Endothelial cell of umbilical vein (primary cell): ENCODE data around the gene ABLIM1. TPM values are rescaled to one million over a fixed set of nuclear protein-coding genes. Genes with fewer than 3 reads are reported as not detected.
A peak's percentile ranks its signal among the peaks of the same experiment; 100 is the strongest.

Experiments
- BruUV-seq: library from RNA; stranded (reverse); fragments of 400-500 nt; replicated peaks from 2 replicates; lab custom pipeline; 2021; lab: Mats Ljungman, UMichigan
- CTCF ChIA-PET: fragments of 300-600, 350-600 bp; sonication (Branson Sonifier 250); formaldehyde crosslinking; loops from one replicate; lab custom pipeline; 2021; ENCODE audit warnings: antibody characterized with exemption, inconsistent platforms; lab: Charles Lee
- POLR2A ChIA-PET: fragments of 300-600, 350-600 bp; sonication (Branson Sonifier 250); formaldehyde crosslinking; loops from one replicate; lab custom pipeline; 2021; ENCODE audit warnings: antibody characterized with exemption, inconsistent platforms; lab: Charles Lee
- DNase-seq: peaks from one replicate; pipeline ENCODE4 v3.0.0-alpha.2; 2011; ENCODE audit warnings: low read depth, low spot score
- FAIRE-seq: peaks from 2 replicates; lab custom pipeline; 2011; peaks lifted over from hg19 to GRCh38; lab: Jason Lieb, UNC
- H2AFZ ChIP-seq: 2 replicates; pipeline ENCODE4 v1.6.0; 2012; ENCODE audit warnings: low read depth, low read length, control low read depth, inconsistent platforms
- H3K27ac ChIP-seq: 2 replicates; pipeline ENCODE4 v1.5.1; 2011; ENCODE audit warnings: low read depth, mild to moderate bottlenecking, control low read depth, low read length, moderate library complexity; ENCODE audit not compliant: insufficient read depth
- H3K27me3 ChIP-seq, 2 experiments: 2 replicates each; pipeline versions ENCODE4 v1.6.0 to v1.6.1; 2011; ENCODE audit warnings: low read length in 2 of 2, mixed read lengths in 1 of 2; ENCODE audit not compliant: control insufficient read depth in 2 of 2, insufficient read depth in 2 of 2
- H3K36me3 ChIP-seq, 2 experiments: 2 replicates in 1 of 2; 3 replicates in 1 of 2; pipeline ENCODE4 v1.5.1; 2011; ENCODE audit warnings: low read length in 2 of 2, mild to moderate bottlenecking in 1 of 2, moderate library complexity in 1 of 2; ENCODE audit not compliant: control insufficient read depth in 2 of 2, insufficient read depth in 2 of 2; ENCODE audit errors: extremely low read depth in 1 of 2
- H3K4me1 ChIP-seq: 3 replicates; pipeline ENCODE4 v1.5.1; 2011; ENCODE audit warnings: mild to moderate bottlenecking, low read length; ENCODE audit not compliant: control insufficient read depth, insufficient read depth; ENCODE audit errors: extremely low read depth
- H3K4me2 ChIP-seq: 2 replicates; pipeline ENCODE4 v1.6.1; 2011; ENCODE audit warnings: low read length, control low read depth, mixed read lengths; ENCODE audit not compliant: insufficient read depth
- H3K4me3 ChIP-seq, 3 experiments: fragments of 200-600 bp in 1 of 3; sonication (generic), shearing (Covaris generic) in 1 of 3; replicated peaks in 1 of 3; 2 replicates each; pipeline ENCODE4 v1.5.1; 2011 to 2016; ENCODE audit warnings: control low read depth in 3 of 3, low read length in 3 of 3, mild to moderate bottlenecking in 2 of 3, inconsistent platforms in 1 of 3, low read depth in 1 of 3, moderate library complexity in 1 of 3; ENCODE audit not compliant: insufficient read depth in 1 of 3
- H3K79me2 ChIP-seq: 2 replicates; pipeline ENCODE4 v1.6.0; 2012; ENCODE audit warnings: low read length, inconsistent platforms; ENCODE audit not compliant: control insufficient read depth, insufficient read depth
- H3K9ac ChIP-seq: replicated peaks from 2 replicates; pipeline ENCODE3; 2011; ENCODE audit warnings: low read length, control low read depth; ENCODE audit not compliant: insufficient read depth; ENCODE audit errors: extremely low read depth
- H3K9me1 ChIP-seq: replicated peaks from 3 replicates; pipeline ENCODE4 v1.6.0; 2011; ENCODE audit warnings: mild to moderate bottlenecking, low read length; ENCODE audit not compliant: control insufficient read depth, insufficient read depth; ENCODE audit errors: extremely low read depth
- H3K9me3 ChIP-seq: replicated peaks from 2 replicates; pipeline ENCODE4 v1.5.1; 2012; ENCODE audit warnings: low read length, inconsistent platforms; ENCODE audit not compliant: control insufficient read depth, insufficient read depth
- H4K20me1 ChIP-seq: replicated peaks from 2 replicates; pipeline ENCODE3; 2011; ENCODE audit warnings: mild to moderate bottlenecking, low read length; ENCODE audit not compliant: control insufficient read depth, insufficient read depth; ENCODE audit errors: extremely low read depth
- EZH2 ChIP-seq: IDR thresholded peaks from 2 replicates; pipeline ENCODE4 v1.6.1; 2012; ENCODE audit warnings: borderline replicate concordance, low read depth, mild to moderate bottlenecking, moderate library complexity, low read length, inconsistent platforms; ENCODE audit not compliant: severe bottlenecking
- FOS ChIP-seq: IDR thresholded peaks from 2 replicates; pipeline ENCODE4 v1.6.1; 2011; ENCODE audit warnings: mild to moderate bottlenecking, low read length, moderate library complexity, borderline replicate concordance; ENCODE audit not compliant: insufficient read depth
- GATA2 ChIP-seq: IDR thresholded peaks from 2 replicates; pipeline ENCODE4 v1.7.0; 2011; ENCODE audit warnings: low read depth, mild to moderate bottlenecking, moderate library complexity, mixed read lengths, low read length; ENCODE audit not compliant: insufficient read length, insufficient read depth
- JUN ChIP-seq: IDR thresholded peaks from 2 replicates; pipeline ENCODE4 v1.6.1; 2011; ENCODE audit warnings: borderline replicate concordance, low read depth; ENCODE audit not compliant: insufficient read length, insufficient read depth
- MAX ChIP-seq: IDR thresholded peaks from 2 replicates; pipeline ENCODE4 v1.6.1; 2011; ENCODE audit not compliant: insufficient read depth, insufficient read length
- MYC ChIP-seq: IDR thresholded peaks from one replicate; pipeline ENCODE4 v1.6.1; 2011; ENCODE audit warnings: mild to moderate bottlenecking, low read depth, low read length
- POLR2A ChIP-seq: IDR thresholded peaks from 2 replicates; pipeline ENCODE4 v1.6.1; 2012; ENCODE audit warnings: low read depth, mild to moderate bottlenecking, control low read depth, low read length
- POLR2AphosphoS5 ChIP-seq: IDR thresholded peaks from 2 replicates; pipeline ENCODE4 v1.6.1; 2012; ENCODE audit warnings: low read depth, mild to moderate bottlenecking, control low read depth, low read length, moderate library complexity; ENCODE audit not compliant: insufficient read depth
- dilution Hi-C: fragments of 300-500 bp; cut with MboI; formaldehyde crosslinking; loops from one replicate; pipeline ENCODE4 v1.15.0; 2019; ENCODE audit warnings: low sequenced_read_pairs; ENCODE audit not compliant: extremely low pct_ligation_motif_present
- intact Hi-C: fragments of 100-400 bp; cut with micrococcal nuclease; formaldehyde crosslinking; loops from one replicate; pipeline ENCODE4 v1.10.0; 2022
- polyA plus RNA-seq, 4 experiments: library from polyadenylated mRNA; depleted of rRNA in 3 of 4; stranded (reverse) in 3 of 4; unstranded in 1 of 4; fragments of >200 nt; gene quantifications; 2 replicates each; pipeline versions ENCODE4 v1.2.1 to v1.2.3, GENCODE V29; 2011 to 2012; ENCODE audit warnings: missing spikeins in 1 of 4
- total RNA-seq: library from RNA; stranded (reverse); gene quantifications from 2 replicates; pipeline ENCODE4 v1.2.3, GENCODE V29; 2021
- TF ChIP-seq, protein P1 (sequence below), 2 donors: IDR thresholded peaks; 1 replicate in 1 of 2; 2 replicates in 1 of 2; pipeline ENCODE4 v1.5.1; 2011; ENCODE audit warnings: low read length in 2 of 2, mild to moderate bottlenecking in 2 of 2, moderate library complexity in 2 of 2, control low read depth in 1 of 2, inconsistent platforms in 1 of 2, low read depth in 1 of 2; ENCODE audit not compliant: insufficient read depth in 1 of 2; ENCODE audit errors: extremely low read depth in 1 of 2

The ABLIM1 gene
- total and polyA plus RNA-seq, 2 donors (not counting 3 experiments of a cell fraction or from before 2014, with no cell fraction given), result 128 to 235 TPM

DNA sequence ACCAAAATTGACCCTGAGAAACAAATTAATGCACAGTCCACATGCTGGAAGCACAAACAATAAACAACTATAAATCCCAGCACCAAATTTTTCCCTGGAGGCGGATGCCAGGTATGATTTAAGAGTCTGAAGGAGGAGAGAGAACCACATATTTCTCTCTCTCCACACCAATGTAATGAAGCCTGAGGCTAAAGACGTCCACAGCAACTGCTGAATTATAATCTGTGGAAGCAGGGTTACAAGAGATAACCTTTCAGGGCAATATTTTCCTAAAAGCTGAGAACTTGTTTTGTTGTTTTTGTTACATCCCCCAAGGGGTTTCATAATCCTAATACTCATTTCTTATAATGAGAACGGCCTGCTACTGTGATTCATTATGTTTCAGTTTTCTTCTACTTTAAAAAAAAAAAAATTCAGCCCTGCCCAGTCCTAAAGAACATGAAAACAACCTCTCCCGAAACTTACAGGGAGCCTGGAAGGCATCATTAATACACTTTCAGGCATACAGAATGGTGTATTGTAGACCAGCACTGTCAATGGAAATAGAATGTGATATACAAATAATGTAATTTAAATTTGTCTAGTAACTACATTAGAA, 48.5 kb upstream of the ABLIM1 start:
- Histone ChIP-seq H3K4me2 (no peak overlapping the region), H3K27ac (no peak overlapping the region), H3K27me3 (no peaks in the 10 kb centered on the region), H3K9me3 (no peaks in the 10 kb centered on the region), H3K4me3 (no peak overlapping the region), H3K79me2 (no peaks in the 10 kb centered on the region), H2AFZ (no peak overlapping the region), H3K9me1 (no peaks in the 10 kb centered on the region), H3K9ac (no peak overlapping the region), H3K36me3 (no peaks in the 10 kb centered on the region), H4K20me1 (no peaks in the 10 kb centered on the region), H3K4me1 (peaks cover 3% of the 10 kb centered on the region)
- BruUV-seq, result no TSS peak
- peak; percentile 74 for DNase-seq
- CTCF ChIA-PET, result no interaction called here
- intact Hi-C loops (no loop called here), dilution Hi-C loops (no loop called here)
- TF ChIP-seq EZH2 (no peak), POLR2A (no peak), GATA2 (no peak), JUN (no peak), FOS (no peak), MAX (no peak), MYC (no peak), POLR2AphosphoS5 (no peak)
- TF ChIP-seq, protein P1, sequence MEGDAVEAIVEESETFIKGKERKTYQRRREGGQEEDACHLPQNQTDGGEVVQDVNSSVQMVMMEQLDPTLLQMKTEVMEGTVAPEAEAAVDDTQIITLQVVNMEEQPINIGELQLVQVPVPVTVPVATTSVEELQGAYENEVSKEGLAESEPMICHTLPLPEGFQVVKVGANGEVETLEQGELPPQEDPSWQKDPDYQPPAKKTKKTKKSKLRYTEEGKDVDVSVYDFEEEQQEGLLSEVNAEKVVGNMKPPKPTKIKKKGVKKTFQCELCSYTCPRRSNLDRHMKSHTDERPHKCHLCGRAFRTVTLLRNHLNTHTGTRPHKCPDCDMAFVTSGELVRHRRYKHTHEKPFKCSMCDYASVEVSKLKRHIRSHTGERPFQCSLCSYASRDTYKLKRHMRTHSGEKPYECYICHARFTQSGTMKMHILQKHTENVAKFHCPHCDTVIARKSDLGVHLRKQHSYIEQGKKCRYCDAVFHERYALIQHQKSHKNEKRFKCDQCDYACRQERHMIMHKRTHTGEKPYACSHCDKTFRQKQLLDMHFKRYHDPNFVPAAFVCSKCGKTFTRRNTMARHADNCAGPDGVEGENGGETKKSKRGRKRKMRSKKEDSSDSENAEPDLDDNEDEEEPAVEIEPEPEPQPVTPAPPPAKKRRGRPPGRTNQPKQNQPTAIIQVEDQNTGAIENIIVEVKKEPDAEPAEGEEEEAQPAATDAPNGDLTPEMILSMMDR (IDR thresholded peaks at IDR 0.05; ENCODE audit: extremely low read depth in 1 of 2, insufficient read depth in 1 of 2, low read depth in 1 of 2, low read length in 2 of 2), result no peak
- POLR2A ChIA-PET, result no interaction called here
- FAIRE-seq, result no peak
